Fibroblast of lung (primary cell): Measurements from ENCODE around the gene RIPK3. TPM values are rescaled to one million over a fixed set of nuclear protein-coding genes. Genes with fewer than 3 reads are reported as not detected.
"Not testable (repeated sequence)": the region's sequence is repeated elsewhere in the genome, so short reads cannot be mapped to it uniquely, and the experiment has no call there.

Experiments
- DNase-seq, 2 donors: peaks; one replicate each; pipeline versions ENCODE4 v3.0.0 to v3.0.0-alpha.2; 2010; ENCODE audit warnings: low read depth in 2 of 2
- H2AFZ ChIP-seq: 2 replicates; pipeline ENCODE4 v1.5.1; 2012; ENCODE audit warnings: low read length, control low read depth, inconsistent platforms
- H3K27ac ChIP-seq: 2 replicates; pipeline ENCODE4 v1.5.1; 2011; ENCODE audit warnings: low read length, control low read depth; ENCODE audit not compliant: insufficient read depth
- H3K27me3 ChIP-seq: 2 replicates; pipeline ENCODE4 v1.5.1; 2011; ENCODE audit warnings: mild to moderate bottlenecking, low read length; ENCODE audit not compliant: control insufficient read depth, insufficient read depth
- H3K36me3 ChIP-seq: 2 replicates; pipeline ENCODE4 v1.5.1; 2011; ENCODE audit warnings: low read length; ENCODE audit not compliant: control insufficient read depth, insufficient read depth
- H3K4me1 ChIP-seq: 2 replicates; pipeline ENCODE4 v1.5.1; 2011; ENCODE audit warnings: low read length; ENCODE audit not compliant: control insufficient read depth, insufficient read depth; ENCODE audit errors: extremely low read depth
- H3K4me2 ChIP-seq: 2 replicates; pipeline ENCODE4 v1.5.1; 2011; ENCODE audit warnings: low read length, control low read depth; ENCODE audit not compliant: insufficient read depth; ENCODE audit errors: extremely low read depth
- H3K4me3 ChIP-seq, 4 experiments: fragments of 200-600 bp in 1 of 4; sonication (generic) in 1 of 4; replicated peaks in 1 of 4; 2 replicates each; pipeline ENCODE4 v1.5.1; 2011 to 2016; ENCODE audit warnings: low read length in 4 of 4, low read depth in 3 of 4, mild to moderate bottlenecking in 3 of 4, control low read depth in 2 of 4, inconsistent platforms in 1 of 4, mixed read lengths in 1 of 4; ENCODE audit not compliant: insufficient read depth in 1 of 4; ENCODE audit errors: control extremely low read depth in 1 of 4
- H3K79me2 ChIP-seq: 2 replicates; pipeline ENCODE4 v1.5.1; 2012; ENCODE audit warnings: mild to moderate bottlenecking, low read length, inconsistent platforms; ENCODE audit not compliant: control insufficient read depth, insufficient read depth
- H3K9ac ChIP-seq: 2 replicates; pipeline ENCODE4 v1.5.1; 2011; ENCODE audit warnings: mild to moderate bottlenecking, low read length, control low read depth; ENCODE audit not compliant: insufficient read depth
- H3K9me3 ChIP-seq: 2 replicates; pipeline ENCODE4 v1.5.1; 2012; ENCODE audit warnings: low read depth, low read length; ENCODE audit not compliant: control insufficient read depth, insufficient read depth
- H4K20me1 ChIP-seq: 2 replicates; pipeline ENCODE4 v1.5.1; 2011; ENCODE audit warnings: low read length; ENCODE audit not compliant: control insufficient read depth, insufficient read depth; ENCODE audit errors: extremely low read depth
- CTCF ChIP-seq, 2 donors: IDR thresholded peaks in 1 of 2; conservative IDR thresholded peaks in 1 of 2; 1 replicate in 1 of 2; 2 replicates in 1 of 2; pipeline ENCODE4 v1.5.1; 2011 to 2012; ENCODE audit warnings: low read length in 2 of 2, control low read depth in 1 of 2, inconsistent platforms in 1 of 2, low read depth in 1 of 2, mild to moderate bottlenecking in 1 of 2
- EZH2 ChIP-seq: IDR thresholded peaks from 2 replicates; pipeline ENCODE4 v1.5.1; 2012; ENCODE audit warnings: low read length, control low read depth, mild to moderate bottlenecking; ENCODE audit errors: missing control alignments
- polyA plus RNA-seq, 2 donors: library from polyadenylated mRNA; depleted of rRNA in 1 of 2; stranded (reverse) in 1 of 2; unstranded in 1 of 2; fragments of >200 nt; gene quantifications; 2 replicates each; pipeline ENCODE4 v1.2.1, GENCODE V29; 2011 to 2012; ENCODE audit warnings: missing spikeins in 1 of 2
- total RNA-seq: library from RNA; depleted of rRNA; stranded (reverse); fragments of >200 nt; gene quantifications from 2 replicates; pipeline ENCODE4 v1.2.1, GENCODE V29; 2014

Gene RIPK3
- total and polyA plus RNA-seq, 2 donors (not counting 1 experiment from before 2014, with no cell fraction given), result 0.20 to 0.33 TPM

- Histone ChIP-seq H3K9ac (no peak overlapping the region), H3K36me3 (no peaks in the 10 kb centered on the region), H3K4me1 (peaks cover 8% of the 10 kb centered on the region), H3K27me3 (no peaks in the 10 kb centered on the region), H3K4me3 (no peak overlapping the region), H2AFZ (no peak overlapping the region), H3K9me3 (no peaks in the 10 kb centered on the region), H3K27ac (no peak overlapping the region), H3K4me2 (no peak overlapping the region), H4K20me1 (no peaks in the 10 kb centered on the region), H3K79me2 (no peaks in the 10 kb centered on the region)
- DNase-seq, result no peak
- TF ChIP-seq CTCF (conservative IDR thresholded peaks at IDR 0.05 in 1 of 2, IDR thresholded peaks at IDR 0.05 in 1 of 2; ENCODE audit: low read depth in 1 of 2, low read length in 2 of 2), result no peak
- no peak for TF ChIP-seq EZH2
These were observed 15.2 kb upstream of the RIPK3 start for GRCh38 chr14:24355009-24355408.

GRCh38 chr14:24354482-24354825, 14.7 kb upstream of the RIPK3 start:
- H2AFZ ChIP-seq, H3K4me1 ChIP-seq, H3K27me3 ChIP-seq, H3K27ac ChIP-seq, H3K9ac ChIP-seq, H3K4me3 ChIP-seq, H3K79me2 ChIP-seq, H3K36me3 ChIP-seq, H4K20me1 ChIP-seq, H3K9me3 ChIP-seq, DNase-seq: not testable (repeated sequence)
- peak overlapping the region; percentile 8 for H3K4me2 ChIP-seq

GRCh38 chr14:24353559-24354481, 14.0 kb upstream of the RIPK3 start:
- Histone ChIP-seq H3K4me2 (peak overlapping the region; percentile 8), H4K20me1 (no peaks in the 10 kb centered on the region), H3K27me3 (peaks cover 4% of the 10 kb centered on the region), H3K36me3 (no peaks in the 10 kb centered on the region), H3K4me1 (peaks cover 8% of the 10 kb centered on the region), H3K27ac (no peak overlapping the region), H3K9me3 (no peaks in the 10 kb centered on the region), H2AFZ (no peak overlapping the region), H3K4me3 (no peak overlapping the region), H3K9ac (no peak overlapping the region), H3K79me2 (no peaks in the 10 kb centered on the region)
- TF ChIP-seq EZH2, result no peak
- no peak for TF ChIP-seq CTCF (conservative IDR thresholded peaks at IDR 0.05 in 1 of 2, IDR thresholded peaks at IDR 0.05 in 1 of 2; ENCODE audit: low read depth in 1 of 2, low read length in 2 of 2)
- DNase-seq, result peak; percentile 34 to 72
